GM13976 (cell line): Measurements from ENCODE around the gene DNMT3A.

Experiments used
- DNase-seq: peaks from one replicate; pipeline ENCODE4 v3.0.0; 2012; ENCODE audit warnings: low spot score
- CTCF ChIP-seq: IDR thresholded peaks from 2 replicates; pipeline ENCODE4 v1.5.1; 2012; ENCODE audit warnings: borderline replicate concordance, mild to moderate bottlenecking; ENCODE audit not compliant: insufficient read depth; ENCODE audit errors: extremely low read depth, missing control alignments, control extremely low read depth
- in situ Hi-C: fragments of 300-500 bp; cut with MboI; formaldehyde crosslinking; loops from one replicate; pipeline ENCODE4 v1.12.0; 2022; ENCODE audit warnings: low sequenced_read_pairs, mixed read lengths, inconsistent platforms; ENCODE audit not compliant: unreplicated experiment

Gene DNMT3A

GRCh38 chr2:25284756-25285155 is 57.0 kb downstream of the DNMT3A start:
- in situ Hi-C loops: no loop called here
- no peak for DNase-seq
- TF ChIP-seq CTCF: no peak

- DNase-seq: no peak
- no peak for TF ChIP-seq CTCF
- in situ Hi-C loops: no loop called here
Measured at GRCh38 chr2:25283921-25284320, 57.8 kb downstream of the DNMT3A start.

- in situ Hi-C loops: no loop called here
- no peak for TF ChIP-seq CTCF
- no peak for DNase-seq
Measured at GRCh38 chr2:25281941-25282340, 59.8 kb downstream of the DNMT3A start.

GRCh38 chr2:25281522-25281921 is 60.2 kb downstream of the DNMT3A start:
- in situ Hi-C loops: no loop called here

GRCh38 chr2:25280051-25280687 is 61.6 kb downstream of the DNMT3A start:
- no peak for TF ChIP-seq CTCF
- in situ Hi-C loops: no loop called here
- peak; percentile 38 for DNase-seq

More at GRCh38 chr2:25281522-25281921, 60.2 kb downstream of the DNMT3A start:
- no peak for TF ChIP-seq CTCF
- no peak for DNase-seq

- DNase-seq: peak; percentile 85
- in situ Hi-C loops: no loop called here
- no peak for TF ChIP-seq CTCF
Measured at GRCh38 chr2:25279091-25279651, 62.6 kb downstream of the DNMT3A start.
